ENCODE data around the gene ALDH16A1. TPM values are rescaled to one million over a fixed set of nuclear protein-coding genes. Genes with fewer than 3 reads are reported as not detected.

The ALDH16A1 gene
- total and polyA plus RNA-seq, 2 of the 8 experiments (the other 6 are each of a cell fraction or from before 2014, with no cell fraction given): 30.5 to 34.3 TPM

DNA sequence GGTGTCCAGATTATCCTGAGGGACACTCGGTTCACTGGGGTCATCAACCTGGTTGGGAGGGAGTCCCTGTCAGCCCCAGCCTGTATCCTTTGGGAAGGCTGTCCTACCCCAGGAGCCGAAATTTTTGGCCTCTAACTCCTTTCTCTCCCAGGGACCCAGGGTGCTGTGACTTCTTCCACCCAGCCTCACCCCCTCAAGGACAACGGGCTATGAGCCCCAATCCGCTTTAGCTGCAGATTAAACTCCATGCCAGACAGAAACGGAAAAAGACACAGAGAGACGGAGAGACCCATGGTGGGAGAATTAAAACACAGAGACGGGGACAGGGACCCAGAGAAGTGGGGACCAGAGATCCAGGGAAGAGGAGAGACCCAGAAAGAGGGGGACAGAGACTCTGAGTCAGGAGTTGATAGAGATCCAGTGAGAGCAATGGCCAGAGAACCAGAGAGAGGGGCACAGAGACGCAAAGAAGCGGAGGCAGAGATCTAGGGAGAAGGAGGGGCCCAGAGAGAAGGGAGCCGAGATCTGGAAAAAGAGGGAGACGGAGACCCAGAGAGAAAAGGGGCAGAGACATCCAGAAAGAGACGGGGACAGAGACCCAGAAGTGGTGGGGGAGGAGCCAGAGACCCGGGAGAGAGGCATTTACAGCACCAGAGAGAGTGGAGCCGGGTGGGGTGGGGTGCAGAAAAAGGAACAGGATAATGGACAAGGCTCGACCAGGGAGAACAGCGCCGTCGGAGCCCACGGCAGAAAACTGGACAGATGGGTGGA, 12.4 kb upstream of the ALDH16A1 start (continued):
- TF ChIP-seq, protein P1, sequence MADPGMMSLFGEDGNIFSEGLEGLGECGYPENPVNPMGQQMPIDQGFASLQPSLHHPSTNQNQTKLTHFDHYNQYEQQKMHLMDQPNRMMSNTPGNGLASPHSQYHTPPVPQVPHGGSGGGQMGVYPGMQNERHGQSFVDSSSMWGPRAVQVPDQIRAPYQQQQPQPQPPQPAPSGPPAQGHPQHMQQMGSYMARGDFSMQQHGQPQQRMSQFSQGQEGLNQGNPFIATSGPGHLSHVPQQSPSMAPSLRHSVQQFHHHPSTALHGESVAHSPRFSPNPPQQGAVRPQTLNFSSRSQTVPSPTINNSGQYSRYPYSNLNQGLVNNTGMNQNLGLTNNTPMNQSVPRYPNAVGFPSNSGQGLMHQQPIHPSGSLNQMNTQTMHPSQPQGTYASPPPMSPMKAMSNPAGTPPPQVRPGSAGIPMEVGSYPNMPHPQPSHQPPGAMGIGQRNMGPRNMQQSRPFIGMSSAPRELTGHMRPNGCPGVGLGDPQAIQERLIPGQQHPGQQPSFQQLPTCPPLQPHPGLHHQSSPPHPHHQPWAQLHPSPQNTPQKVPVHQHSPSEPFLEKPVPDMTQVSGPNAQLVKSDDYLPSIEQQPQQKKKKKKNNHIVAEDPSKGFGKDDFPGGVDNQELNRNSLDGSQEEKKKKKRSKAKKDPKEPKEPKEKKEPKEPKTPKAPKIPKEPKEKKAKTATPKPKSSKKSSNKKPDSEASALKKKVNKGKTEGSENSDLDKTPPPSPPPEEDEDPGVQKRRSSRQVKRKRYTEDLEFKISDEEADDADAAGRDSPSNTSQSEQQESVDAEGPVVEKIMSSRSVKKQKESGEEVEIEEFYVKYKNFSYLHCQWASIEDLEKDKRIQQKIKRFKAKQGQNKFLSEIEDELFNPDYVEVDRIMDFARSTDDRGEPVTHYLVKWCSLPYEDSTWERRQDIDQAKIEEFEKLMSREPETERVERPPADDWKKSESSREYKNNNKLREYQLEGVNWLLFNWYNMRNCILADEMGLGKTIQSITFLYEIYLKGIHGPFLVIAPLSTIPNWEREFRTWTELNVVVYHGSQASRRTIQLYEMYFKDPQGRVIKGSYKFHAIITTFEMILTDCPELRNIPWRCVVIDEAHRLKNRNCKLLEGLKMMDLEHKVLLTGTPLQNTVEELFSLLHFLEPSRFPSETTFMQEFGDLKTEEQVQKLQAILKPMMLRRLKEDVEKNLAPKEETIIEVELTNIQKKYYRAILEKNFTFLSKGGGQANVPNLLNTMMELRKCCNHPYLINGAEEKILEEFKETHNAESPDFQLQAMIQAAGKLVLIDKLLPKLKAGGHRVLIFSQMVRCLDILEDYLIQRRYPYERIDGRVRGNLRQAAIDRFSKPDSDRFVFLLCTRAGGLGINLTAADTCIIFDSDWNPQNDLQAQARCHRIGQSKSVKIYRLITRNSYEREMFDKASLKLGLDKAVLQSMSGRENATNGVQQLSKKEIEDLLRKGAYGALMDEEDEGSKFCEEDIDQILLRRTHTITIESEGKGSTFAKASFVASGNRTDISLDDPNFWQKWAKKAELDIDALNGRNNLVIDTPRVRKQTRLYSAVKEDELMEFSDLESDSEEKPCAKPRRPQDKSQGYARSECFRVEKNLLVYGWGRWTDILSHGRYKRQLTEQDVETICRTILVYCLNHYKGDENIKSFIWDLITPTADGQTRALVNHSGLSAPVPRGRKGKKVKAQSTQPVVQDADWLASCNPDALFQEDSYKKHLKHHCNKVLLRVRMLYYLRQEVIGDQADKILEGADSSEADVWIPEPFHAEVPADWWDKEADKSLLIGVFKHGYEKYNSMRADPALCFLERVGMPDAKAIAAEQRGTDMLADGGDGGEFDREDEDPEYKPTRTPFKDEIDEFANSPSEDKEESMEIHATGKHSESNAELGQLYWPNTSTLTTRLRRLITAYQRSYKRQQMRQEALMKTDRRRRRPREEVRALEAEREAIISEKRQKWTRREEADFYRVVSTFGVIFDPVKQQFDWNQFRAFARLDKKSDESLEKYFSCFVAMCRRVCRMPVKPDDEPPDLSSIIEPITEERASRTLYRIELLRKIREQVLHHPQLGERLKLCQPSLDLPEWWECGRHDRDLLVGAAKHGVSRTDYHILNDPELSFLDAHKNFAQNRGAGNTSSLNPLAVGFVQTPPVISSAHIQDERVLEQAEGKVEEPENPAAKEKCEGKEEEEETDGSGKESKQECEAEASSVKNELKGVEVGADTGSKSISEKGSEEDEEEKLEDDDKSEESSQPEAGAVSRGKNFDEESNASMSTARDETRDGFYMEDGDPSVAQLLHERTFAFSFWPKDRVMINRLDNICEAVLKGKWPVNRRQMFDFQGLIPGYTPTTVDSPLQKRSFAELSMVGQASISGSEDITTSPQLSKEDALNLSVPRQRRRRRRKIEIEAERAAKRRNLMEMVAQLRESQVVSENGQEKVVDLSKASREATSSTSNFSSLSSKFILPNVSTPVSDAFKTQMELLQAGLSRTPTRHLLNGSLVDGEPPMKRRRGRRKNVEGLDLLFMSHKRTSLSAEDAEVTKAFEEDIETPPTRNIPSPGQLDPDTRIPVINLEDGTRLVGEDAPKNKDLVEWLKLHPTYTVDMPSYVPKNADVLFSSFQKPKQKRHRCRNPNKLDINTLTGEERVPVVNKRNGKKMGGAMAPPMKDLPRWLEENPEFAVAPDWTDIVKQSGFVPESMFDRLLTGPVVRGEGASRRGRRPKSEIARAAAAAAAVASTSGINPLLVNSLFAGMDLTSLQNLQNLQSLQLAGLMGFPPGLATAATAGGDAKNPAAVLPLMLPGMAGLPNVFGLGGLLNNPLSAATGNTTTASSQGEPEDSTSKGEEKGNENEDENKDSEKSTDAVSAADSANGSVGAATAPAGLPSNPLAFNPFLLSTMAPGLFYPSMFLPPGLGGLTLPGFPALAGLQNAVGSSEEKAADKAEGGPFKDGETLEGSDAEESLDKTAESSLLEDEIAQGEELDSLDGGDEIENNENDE (IDR thresholded peaks at IDR 0.05; ENCODE audit: insufficient replicate concordance, low read length): no peak
- TF ChIP-seq SRF (IDR thresholded peaks at IDR 0.05; ENCODE audit: low read depth, low read length) (no peak), PHF8 (conservative IDR thresholded peaks at IDR 0.05; ENCODE audit: low read depth, low read length) (no peak), SIX5 (IDR thresholded peaks at IDR 0.05; ENCODE audit: low read depth, low read length) (no peak)

Measured in H1 (cell line).